Astrocyte (in vitro differentiated cells and primary cell): ENCODE measurements around the gene ERCC6L. TPM values are rescaled to one million over a fixed set of nuclear protein-coding genes. Genes with fewer than 3 reads are reported as not detected.

Experiments used
- DNase-seq: peaks from one replicate; pipeline ENCODE4 v3.0.0-alpha.2; 2010; ENCODE audit warnings: low read depth
- FAIRE-seq: peaks from 2 replicates; lab custom pipeline; 2011; peaks lifted over from hg19 to GRCh38; lab: Jason Lieb, UNC
- H2AFZ ChIP-seq: 2 replicates; pipeline ENCODE4 v1.6.0; 2012; ENCODE audit warnings: low read depth, low read length, inconsistent platforms
- H3K27ac ChIP-seq: 2 replicates; pipeline ENCODE4 v1.5.1; 2011; ENCODE audit warnings: low read depth, low read length, inconsistent platforms
- H3K27me3 ChIP-seq: 2 replicates; pipeline ENCODE4 v1.6.0; 2011; ENCODE audit warnings: low read length, inconsistent platforms; ENCODE audit not compliant: insufficient read depth
- H3K36me3 ChIP-seq: 2 replicates; pipeline ENCODE4 v1.5.1; 2011; ENCODE audit warnings: low read length, inconsistent platforms; ENCODE audit not compliant: insufficient read depth
- H3K4me1 ChIP-seq: 2 replicates; pipeline ENCODE4 v1.5.1; 2011; ENCODE audit warnings: low read length, inconsistent platforms; ENCODE audit not compliant: insufficient read depth
- H3K4me2 ChIP-seq: 2 replicates; pipeline ENCODE4 v1.6.0; 2012; ENCODE audit warnings: low read length, inconsistent platforms
- H3K4me3 ChIP-seq: 2 replicates; pipeline ENCODE4 v1.5.1; 2011; ENCODE audit warnings: low read depth, mild to moderate bottlenecking, low read length, inconsistent platforms; ENCODE audit not compliant: insufficient read depth
- H3K79me2 ChIP-seq: 2 replicates; pipeline ENCODE4 v1.6.0; 2012; ENCODE audit warnings: mild to moderate bottlenecking, low read length, inconsistent platforms; ENCODE audit not compliant: insufficient read depth
- H3K9ac ChIP-seq: 2 replicates; pipeline ENCODE4 v1.6.0; 2012; ENCODE audit warnings: mild to moderate bottlenecking, low read length, inconsistent platforms
- H3K9me3 ChIP-seq: 2 replicates; pipeline ENCODE4 v1.5.1; 2012; ENCODE audit warnings: low read depth, mild to moderate bottlenecking, low read length, inconsistent platforms; ENCODE audit not compliant: insufficient read depth
- H4K20me1 ChIP-seq: 2 replicates; pipeline ENCODE4 v1.6.0; 2012; ENCODE audit warnings: low read length, inconsistent platforms; ENCODE audit not compliant: insufficient read depth
- H3K27ac Mint-ChIP-seq: one replicate; pipeline ENCODE4 v1.8.0; 2021; ENCODE audit warnings: mild to moderate bottlenecking, mixed read lengths; ENCODE audit not compliant: unreplicated experiment
- H3K27me3 Mint-ChIP-seq: one replicate; pipeline ENCODE4 v1.8.0; 2021; ENCODE audit warnings: low read depth, mixed read lengths; ENCODE audit not compliant: unreplicated experiment
- H3K36me3 Mint-ChIP-seq: one replicate; pipeline ENCODE4 v1.8.0; 2021; ENCODE audit warnings: low read depth, mixed read lengths; ENCODE audit not compliant: unreplicated experiment
- H3K4me1 Mint-ChIP-seq: one replicate; pipeline ENCODE4 v1.8.0; 2021; ENCODE audit warnings: low read depth, mixed read lengths; ENCODE audit not compliant: unreplicated experiment
- H3K4me3 Mint-ChIP-seq: one replicate; pipeline ENCODE4 v1.8.0; 2021; ENCODE audit warnings: mild to moderate bottlenecking, moderate library complexity, mixed read lengths; ENCODE audit not compliant: unreplicated experiment
- H3K9me3 Mint-ChIP-seq: one replicate; pipeline ENCODE4 v1.8.0; 2021; ENCODE audit warnings: mild to moderate bottlenecking, mixed read lengths; ENCODE audit not compliant: unreplicated experiment
- CTCF ChIP-seq: IDR thresholded peaks from 2 replicates; pipeline ENCODE4 v1.5.1; 2011; ENCODE audit warnings: low read depth, mild to moderate bottlenecking, inconsistent platforms, low read length, moderate library complexity; ENCODE audit not compliant: insufficient read depth
- EZH2 ChIP-seq: IDR thresholded peaks from 2 replicates; pipeline ENCODE4 v1.6.1; 2012; ENCODE audit warnings: mild to moderate bottlenecking, low read length, inconsistent platforms; ENCODE audit not compliant: insufficient read depth
- total RNA-seq: library from RNA; stranded (reverse); gene quantifications from 2 replicates; pipeline ENCODE4 v1.2.1, GENCODE V29; 2021

Gene ERCC6L
- total RNA-seq, 1 donor from 2014 or later = 1.0 TPM

DNA sequence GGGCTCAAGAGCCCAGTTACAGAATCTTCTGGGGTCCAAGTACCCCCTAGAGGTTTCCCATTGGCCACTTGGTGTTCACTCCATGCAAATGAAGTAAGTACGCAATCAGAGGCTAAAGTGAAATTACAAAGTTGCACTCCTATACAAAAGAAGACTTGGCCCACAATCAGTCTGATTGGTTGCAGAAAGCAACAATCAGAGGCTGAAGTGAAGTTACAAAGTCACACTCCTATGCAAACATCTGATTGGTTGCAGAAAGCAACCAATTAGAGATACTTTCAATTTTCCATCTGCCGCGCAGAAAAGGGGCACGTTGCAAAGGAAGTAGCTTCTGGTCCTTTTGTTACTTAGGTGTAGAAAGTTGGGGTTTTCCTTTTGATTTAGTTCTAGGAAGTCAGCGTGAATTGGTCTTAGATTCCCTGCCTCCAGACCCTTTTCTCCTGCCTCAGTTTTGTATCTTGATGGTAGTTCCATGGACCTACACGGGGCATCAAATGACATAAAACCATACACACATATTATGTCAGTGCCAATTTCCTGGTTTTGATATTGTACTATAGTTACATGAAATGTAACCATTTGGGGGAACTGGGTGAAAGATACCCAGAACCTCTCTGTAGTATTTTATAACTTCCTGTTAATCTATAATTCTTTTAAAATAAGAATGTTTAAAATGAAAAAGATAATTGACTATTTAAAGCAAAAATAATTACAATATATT is 69.7 kb downstream of the ERCC6L start:
- Histone ChIP-seq H3K27me3 (no peaks in the 10 kb centered on the region), H2AFZ (no peak overlapping the region), H3K79me2 (no peaks in the 10 kb centered on the region), H3K4me1 (no peaks in the 10 kb centered on the region), H3K4me3 (no peak overlapping the region), H3K27ac (no peak overlapping the region), H3K9me3 (no peaks in the 10 kb centered on the region), H3K36me3 (no peaks in the 10 kb centered on the region), H3K9ac (no peak overlapping the region), H3K4me2 (no peak overlapping the region), H4K20me1 (no peaks in the 10 kb centered on the region)
- H3K27me3 Mint-ChIP-seq = peaks cover 4% of the 10 kb centered on the region
- TF ChIP-seq EZH2 = no peak
- TF ChIP-seq CTCF = no peak
- no peaks in the 10 kb centered on the region for H3K4me1 Mint-ChIP-seq
- peaks cover 3% of the 10 kb centered on the region for H3K9me3 Mint-ChIP-seq
- DNase-seq = no peak
- peak; percentile 94 for FAIRE-seq
- no peak overlapping the region for H3K4me3 Mint-ChIP-seq
- H3K27ac Mint-ChIP-seq = no peak overlapping the region
- H3K36me3 Mint-ChIP-seq = no peaks in the 10 kb centered on the region

DNA sequence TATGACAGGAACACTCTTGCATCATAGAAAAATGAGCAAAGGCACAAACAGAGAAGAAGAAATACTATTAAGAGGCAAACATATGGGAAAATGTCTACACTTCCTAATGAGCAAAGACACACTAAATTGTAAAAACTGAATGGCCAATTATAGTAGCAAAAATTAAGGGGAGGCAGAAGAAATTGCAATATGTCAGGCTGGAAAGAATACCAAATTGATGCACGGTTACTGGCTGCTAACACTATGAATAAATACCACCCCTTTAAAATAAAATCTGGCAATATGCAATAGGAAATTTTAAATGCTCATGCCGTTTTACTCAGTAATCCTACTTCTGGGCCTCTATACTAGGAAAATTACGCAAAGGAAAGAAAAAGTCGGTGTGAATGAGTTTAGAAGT is 73.3 kb downstream of the ERCC6L start:
- Mint-ChIP-seq H3K4me1 (no peaks in the 10 kb centered on the region), H3K4me3 (no peak overlapping the region), H3K36me3 (no peaks in the 10 kb centered on the region), H3K9me3 (peaks cover 3% of the 10 kb centered on the region), H3K27ac (no peak overlapping the region), H3K27me3 (peaks cover 4% of the 10 kb centered on the region)
- Histone ChIP-seq H3K9ac (no peak overlapping the region), H3K36me3 (no peaks in the 10 kb centered on the region), H3K27ac (no peak overlapping the region), H3K4me3 (no peak overlapping the region), H4K20me1 (no peaks in the 10 kb centered on the region), H3K9me3 (no peaks in the 10 kb centered on the region), H2AFZ (no peak overlapping the region), H3K27me3 (no peaks in the 10 kb centered on the region), H3K79me2 (no peaks in the 10 kb centered on the region), H3K4me2 (no peak overlapping the region), H3K4me1 (no peaks in the 10 kb centered on the region)
- TF ChIP-seq EZH2 (no peak), CTCF (no peak)
- DNase-seq (no peak), FAIRE-seq (no peak)

DNA sequence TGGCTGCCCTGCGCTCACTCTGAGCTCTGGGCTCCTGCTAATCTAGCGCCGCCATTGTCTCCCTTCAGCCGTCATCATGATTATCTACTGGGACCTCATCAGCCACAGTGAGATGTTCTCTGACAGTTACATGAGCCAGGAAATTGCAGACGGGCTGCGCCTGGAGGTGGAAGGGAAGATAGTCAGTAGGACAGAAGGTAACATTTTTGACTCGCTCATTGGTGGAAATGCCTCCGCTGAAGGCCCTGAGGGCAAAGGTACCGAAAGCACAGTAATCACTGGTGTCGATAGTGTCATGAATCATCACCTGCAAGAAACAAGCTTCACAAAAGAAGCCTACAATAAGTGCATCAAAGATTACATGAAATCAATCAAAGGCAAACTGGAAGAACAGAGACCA is 79.1 kb downstream of the ERCC6L start:
- no peak overlapping the region for H3K4me3 Mint-ChIP-seq
- FAIRE-seq = no peak
- Histone ChIP-seq H3K9me3 (no peaks in the 10 kb centered on the region), H3K27me3 (no peaks in the 10 kb centered on the region), H3K4me1 (no peaks in the 10 kb centered on the region), H4K20me1 (no peaks in the 10 kb centered on the region), H3K79me2 (no peaks in the 10 kb centered on the region), H3K27ac (no peak overlapping the region), H2AFZ (no peak overlapping the region), H3K9ac (no peak overlapping the region), H3K4me2 (no peak overlapping the region), H3K4me3 (no peak overlapping the region), H3K36me3 (no peaks in the 10 kb centered on the region)
- H3K36me3 Mint-ChIP-seq = peaks cover 3% of the 10 kb centered on the region
- no peak for DNase-seq
- H3K27ac Mint-ChIP-seq = no peak overlapping the region
- no peaks in the 10 kb centered on the region for H3K27me3 Mint-ChIP-seq
- H3K9me3 Mint-ChIP-seq = peaks cover 13% of the 10 kb centered on the region
- TF ChIP-seq EZH2 (no peak), CTCF (no peak)
- H3K4me1 Mint-ChIP-seq = no peaks in the 10 kb centered on the region
